ENCODE measurements around the gene CACNB1. TPM values are rescaled to one million over a fixed set of nuclear protein-coding genes. Genes with fewer than 3 reads are reported as not detected.

CACNB1 gene
- polyA plus RNA-seq, 1 of the 3 experiments (the other 2 are of a cell fraction): 7.4 TPM

GRCh38 chr17:39131616-39132015 lies 65.9 kb downstream of the CACNB1 start:
- Histone ChIP-seq H3K27ac (ENCODE audit: low read depth in 2 of 2, low read length in 1 of 2) (no peak overlapping the region), H3K4me3 (ENCODE audit: low read depth in 2 of 2, low read length in 1 of 2) (no peak overlapping the region), H4K20me1 (ENCODE audit: insufficient read depth) (no peaks in the 10 kb centered on the region), H3K9ac (no peak overlapping the region), H3K9me3 (no peaks in the 10 kb centered on the region), H3F3A (replicated peaks; ENCODE audit: insufficient read depth) (no peaks in the 10 kb centered on the region), H3K36me3 (replicated peaks in 1 of 2; ENCODE audit: control insufficient read depth in 1 of 2, insufficient read depth in 2 of 2, low read length in 1 of 2) (no peaks in the 10 kb centered on the region), H3K27me3 (ENCODE audit: insufficient read depth) (no peaks in the 10 kb centered on the region), H3K79me2 (ENCODE audit: insufficient read depth) (no peaks in the 10 kb centered on the region), H3K4me1 (ENCODE audit: control insufficient read depth in 1 of 2, insufficient read depth in 2 of 2, low read depth in 1 of 2, low read length in 1 of 2) (no peaks in the 10 kb centered on the region), H3K9me2 (no peaks in the 10 kb centered on the region), H2AFZ (ENCODE audit: low read depth) (no peak overlapping the region), H3K4me2 (no peak overlapping the region)
- ChIA-PET POLR2A (interaction anchor here (0.9 kb wide), 1 partner anchor 238 kb away, joined by 5 read pairs; no protein-coding TSS in a partner anchor), CTCF (no interaction called here)
- TF ChIP-seq RXRA (IDR thresholded peaks at IDR 0.05; ENCODE audit: borderline replicate concordance, low read depth): no peak
- TF ChIP-seq ZBTB33 (IDR thresholded peaks at IDR 0.05; ENCODE audit: borderline replicate concordance, low read depth): no peak
- no peak for TF ChIP-seq SMC3 (IDR thresholded peaks at IDR 0.05; ENCODE audit: low read depth, low read length)
- no peak for TF ChIP-seq TCF12 (IDR thresholded peaks at IDR 0.05)
- TF ChIP-seq, protein P1, sequence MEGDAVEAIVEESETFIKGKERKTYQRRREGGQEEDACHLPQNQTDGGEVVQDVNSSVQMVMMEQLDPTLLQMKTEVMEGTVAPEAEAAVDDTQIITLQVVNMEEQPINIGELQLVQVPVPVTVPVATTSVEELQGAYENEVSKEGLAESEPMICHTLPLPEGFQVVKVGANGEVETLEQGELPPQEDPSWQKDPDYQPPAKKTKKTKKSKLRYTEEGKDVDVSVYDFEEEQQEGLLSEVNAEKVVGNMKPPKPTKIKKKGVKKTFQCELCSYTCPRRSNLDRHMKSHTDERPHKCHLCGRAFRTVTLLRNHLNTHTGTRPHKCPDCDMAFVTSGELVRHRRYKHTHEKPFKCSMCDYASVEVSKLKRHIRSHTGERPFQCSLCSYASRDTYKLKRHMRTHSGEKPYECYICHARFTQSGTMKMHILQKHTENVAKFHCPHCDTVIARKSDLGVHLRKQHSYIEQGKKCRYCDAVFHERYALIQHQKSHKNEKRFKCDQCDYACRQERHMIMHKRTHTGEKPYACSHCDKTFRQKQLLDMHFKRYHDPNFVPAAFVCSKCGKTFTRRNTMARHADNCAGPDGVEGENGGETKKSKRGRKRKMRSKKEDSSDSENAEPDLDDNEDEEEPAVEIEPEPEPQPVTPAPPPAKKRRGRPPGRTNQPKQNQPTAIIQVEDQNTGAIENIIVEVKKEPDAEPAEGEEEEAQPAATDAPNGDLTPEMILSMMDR (IDR thresholded peaks at IDR 0.05): no peak
- TF ChIP-seq MEF2A (IDR thresholded peaks at IDR 0.05; ENCODE audit: borderline replicate concordance, low read depth): no peak
- TF ChIP-seq, protein P2, sequence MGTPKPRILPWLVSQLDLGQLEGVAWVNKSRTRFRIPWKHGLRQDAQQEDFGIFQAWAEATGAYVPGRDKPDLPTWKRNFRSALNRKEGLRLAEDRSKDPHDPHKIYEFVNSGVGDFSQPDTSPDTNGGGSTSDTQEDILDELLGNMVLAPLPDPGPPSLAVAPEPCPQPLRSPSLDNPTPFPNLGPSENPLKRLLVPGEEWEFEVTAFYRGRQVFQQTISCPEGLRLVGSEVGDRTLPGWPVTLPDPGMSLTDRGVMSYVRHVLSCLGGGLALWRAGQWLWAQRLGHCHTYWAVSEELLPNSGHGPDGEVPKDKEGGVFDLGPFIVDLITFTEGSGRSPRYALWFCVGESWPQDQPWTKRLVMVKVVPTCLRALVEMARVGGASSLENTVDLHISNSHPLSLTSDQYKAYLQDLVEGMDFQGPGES (IDR thresholded peaks at IDR 0.05; ENCODE audit: low read depth, low read length): no peak
- TF ChIP-seq RCOR1 (IDR thresholded peaks at IDR 0.05; ENCODE audit: low read length): no peak
- TF ChIP-seq RFX5 (IDR thresholded peaks at IDR 0.05; ENCODE audit: low read length): no peak
- TF ChIP-seq, protein P3, sequence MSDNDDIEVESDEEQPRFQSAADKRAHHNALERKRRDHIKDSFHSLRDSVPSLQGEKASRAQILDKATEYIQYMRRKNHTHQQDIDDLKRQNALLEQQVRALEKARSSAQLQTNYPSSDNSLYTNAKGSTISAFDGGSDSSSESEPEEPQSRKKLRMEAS (IDR thresholded peaks at IDR 0.05; ENCODE audit: low read depth): no peak
- TF ChIP-seq RAD21 (IDR thresholded peaks at IDR 0.05; ENCODE audit: low read length): no peak
- no peak for TF ChIP-seq SIN3A (IDR thresholded peaks at IDR 0.05; ENCODE audit: borderline replicate concordance, low read depth, low read length)
- TF ChIP-seq, protein P4, sequence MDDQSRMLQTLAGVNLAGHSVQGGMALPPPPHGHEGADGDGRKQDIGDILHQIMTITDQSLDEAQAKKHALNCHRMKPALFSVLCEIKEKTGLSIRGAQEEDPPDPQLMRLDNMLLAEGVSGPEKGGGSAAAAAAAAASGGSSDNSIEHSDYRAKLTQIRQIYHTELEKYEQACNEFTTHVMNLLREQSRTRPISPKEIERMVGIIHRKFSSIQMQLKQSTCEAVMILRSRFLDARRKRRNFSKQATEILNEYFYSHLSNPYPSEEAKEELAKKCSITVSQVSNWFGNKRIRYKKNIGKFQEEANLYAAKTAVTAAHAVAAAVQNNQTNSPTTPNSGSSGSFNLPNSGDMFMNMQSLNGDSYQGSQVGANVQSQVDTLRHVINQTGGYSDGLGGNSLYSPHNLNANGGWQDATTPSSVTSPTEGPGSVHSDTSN (IDR thresholded peaks at IDR 0.05): no peak
- TF ChIP-seq CHD2 (IDR thresholded peaks at IDR 0.05; ENCODE audit: low read length, partially characterized antibody): no peak
- no peak for TF ChIP-seq FOXJ3 (CRISPR knock-in tag; IDR thresholded peaks at IDR 0.05)
- no peak for TF ChIP-seq ELF1 (IDR thresholded peaks at IDR 0.05)
- TF ChIP-seq MXI1 (IDR thresholded peaks at IDR 0.05; ENCODE audit: low read depth, low read length): no peak
- DNase-seq: no peak
- WGBS (ENCODE audit: low lambda C conversion rate): 88% methylated on average over 5 of the region's 6 CpGs
